Transverse colon (tissue), 4 donors: ENCODE data around the gene EFR3B. TPM values are rescaled to one million over a fixed set of nuclear protein-coding genes. Genes with fewer than 3 reads are reported as not detected.

Experiments used
- DNase-seq: peaks from one replicate; pipeline ENCODE4 v3.0.0-alpha.2; 2019
- H3K27ac ChIP-seq, 4 donors: fragments of 200-600 bp; sonication (generic); 2 replicates each; pipeline ENCODE4 v1.5.1; 2016 to 2018; ENCODE audit warnings: inconsistent platforms in 4 of 4
- H3K27me3 ChIP-seq: fragments of 200-600 bp; sonication (generic); 2 replicates; pipeline ENCODE4 v1.5.1; 2017; ENCODE audit warnings: inconsistent platforms
- H3K36me3 ChIP-seq, 4 donors: fragments of 200-600 bp; sonication (generic); 2 replicates each; pipeline ENCODE4 v1.5.1; 2017 to 2019; ENCODE audit warnings: inconsistent platforms in 4 of 4
- H3K4me1 ChIP-seq, 4 donors: fragments of 200-600 bp; sonication (generic); 2 replicates each; pipeline ENCODE4 v1.5.1; 2017 to 2020; ENCODE audit warnings: inconsistent platforms in 4 of 4
- H3K4me3 ChIP-seq, 4 donors: fragments of 200-600 bp; sonication (generic); 1 replicate in 1 of 4; 2 replicates in 3 of 4; pipeline versions ENCODE4 v1.5.1 to v1.6.1; 2017 to 2019; ENCODE audit warnings: inconsistent platforms in 4 of 4
- H3K9me3 ChIP-seq, 2 donors: fragments of 200-600 bp; sonication (generic); 2 replicates each; pipeline ENCODE4 v1.5.1; 2017 to 2019; ENCODE audit warnings: inconsistent platforms in 2 of 2
- EP300 ChIP-seq: sonication (generic); formaldehyde crosslinking; IDR thresholded peaks from one replicate; pipeline ENCODE4 v1.6.1; 2017; ENCODE audit warnings: antibody characterized with exemption, low read depth
- POLR2A ChIP-seq: fragments of 450-650 bp; IDR thresholded peaks from one replicate; pipeline ENCODE4 v1.6.1; 2016; ENCODE audit warnings: antibody characterized with exemption, mild to moderate bottlenecking, moderate library complexity
- POLR2AphosphoS5 ChIP-seq, 3 donors: sonication (generic); formaldehyde crosslinking; IDR thresholded peaks; one replicate each; pipeline ENCODE4 v1.6.1; 2016; ENCODE audit warnings: antibody characterized with exemption in 3 of 3
- WGBS, 2 donors: methylation state at CpG; one replicate each; pipeline ENCODE4 v1.1.5; 2018; ENCODE audit warnings: low coverage in 1 of 2; 5-methylcytosine and 5-hydroxymethylcytosine counted together
- in situ Hi-C, 4 donors: fragments of 200-750 bp; cut with MboI; loops; one replicate each; pipeline versions ENCODE4 v1.15.0 to v1.15.1; 2017; ENCODE audit warnings: low sequenced_read_pairs in 3 of 4, low pct_ligation_motif_present in 1 of 4, low pct_unique_long_range_greater_than_20kb in 1 of 4
- intact Hi-C: fragments of 100-400 bp; cut with DNase I; formaldehyde crosslinking; loops from one replicate; pipeline ENCODE4 v1.15.1; 2023; ENCODE audit warnings: low total_unique reads
- total RNA-seq, 4 donors: library from RNA; depleted of rRNA; stranded (reverse); fragments of >200 nt; gene quantifications; one replicate each; pipeline ENCODE4 v1.1.0, GENCODE V29; 2016
- TF ChIP-seq, protein P1 (sequence below), 5 experiments: fragments of 200-600 bp in 3 of 5; fragments of 450-650 bp in 2 of 5; sonication (generic) in 3 of 5; IDR thresholded peaks; 1 replicate in 2 of 5; 2 replicates in 3 of 5; pipeline ENCODE4 v1.5.1; 2016 to 2017; ENCODE audit warnings: antibody characterized with exemption in 5 of 5, inconsistent platforms in 3 of 5, mild to moderate bottlenecking in 2 of 5, moderate library complexity in 1 of 5

The EFR3B gene
- total RNA-seq, 4 donors from 2014 or later, result under 0.01 to 1.4 (median 0.70) TPM

DNA sequence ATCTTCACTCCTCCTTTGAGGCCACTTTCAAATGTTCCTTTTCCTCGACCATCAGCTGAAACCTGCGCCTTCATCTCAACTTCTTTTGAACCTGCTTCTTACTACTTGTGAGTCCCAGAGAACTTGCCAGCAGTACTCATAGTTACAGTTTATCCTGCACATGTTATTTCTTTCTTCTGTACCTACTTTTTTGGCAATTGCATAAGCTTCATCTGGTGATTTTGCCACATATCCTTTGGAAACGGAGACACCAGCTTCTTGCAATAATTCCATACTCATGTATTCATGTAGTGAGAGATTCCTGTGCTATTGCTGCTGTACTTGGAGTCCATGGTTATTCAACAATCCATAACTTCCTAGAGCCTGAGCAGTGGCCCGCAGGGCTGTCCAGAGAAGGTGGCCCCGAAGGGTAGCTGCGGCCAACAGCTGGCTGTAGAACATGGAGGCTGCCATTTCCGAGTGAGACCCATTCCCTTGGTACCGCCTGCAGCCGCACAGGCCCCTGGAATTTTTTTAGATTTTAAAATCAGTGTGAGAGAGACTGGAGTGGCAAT, 39.4 kb downstream of the EFR3B start:
- TF ChIP-seq, protein P1, sequence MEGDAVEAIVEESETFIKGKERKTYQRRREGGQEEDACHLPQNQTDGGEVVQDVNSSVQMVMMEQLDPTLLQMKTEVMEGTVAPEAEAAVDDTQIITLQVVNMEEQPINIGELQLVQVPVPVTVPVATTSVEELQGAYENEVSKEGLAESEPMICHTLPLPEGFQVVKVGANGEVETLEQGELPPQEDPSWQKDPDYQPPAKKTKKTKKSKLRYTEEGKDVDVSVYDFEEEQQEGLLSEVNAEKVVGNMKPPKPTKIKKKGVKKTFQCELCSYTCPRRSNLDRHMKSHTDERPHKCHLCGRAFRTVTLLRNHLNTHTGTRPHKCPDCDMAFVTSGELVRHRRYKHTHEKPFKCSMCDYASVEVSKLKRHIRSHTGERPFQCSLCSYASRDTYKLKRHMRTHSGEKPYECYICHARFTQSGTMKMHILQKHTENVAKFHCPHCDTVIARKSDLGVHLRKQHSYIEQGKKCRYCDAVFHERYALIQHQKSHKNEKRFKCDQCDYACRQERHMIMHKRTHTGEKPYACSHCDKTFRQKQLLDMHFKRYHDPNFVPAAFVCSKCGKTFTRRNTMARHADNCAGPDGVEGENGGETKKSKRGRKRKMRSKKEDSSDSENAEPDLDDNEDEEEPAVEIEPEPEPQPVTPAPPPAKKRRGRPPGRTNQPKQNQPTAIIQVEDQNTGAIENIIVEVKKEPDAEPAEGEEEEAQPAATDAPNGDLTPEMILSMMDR (IDR thresholded peaks at IDR 0.05), result no peak
- no peak for TF ChIP-seq POLR2A
- no peak for TF ChIP-seq POLR2AphosphoS5 (IDR thresholded peaks at IDR 0.05)
- TF ChIP-seq EP300, result no peak
- WGBS, 2 donors, result 92 to 100% methylated on average over 2 to 9 of the region's 9 CpGs
- Histone ChIP-seq H3K4me3 (no peak overlapping the region), H3K4me1 (peaks cover 0 to 16% (median 7%) of the 10 kb centered on the region in 4 donors), H3K27me3 (no peaks in the 10 kb centered on the region), H3K27ac (no peak overlapping the region), H3K36me3 (no peaks in the 10 kb centered on the region), H3K9me3 (no peaks in the 10 kb centered on the region)
- no peak for DNase-seq
- intact Hi-C loops (no loop called here), in situ Hi-C loops (no loop called here)

DNA sequence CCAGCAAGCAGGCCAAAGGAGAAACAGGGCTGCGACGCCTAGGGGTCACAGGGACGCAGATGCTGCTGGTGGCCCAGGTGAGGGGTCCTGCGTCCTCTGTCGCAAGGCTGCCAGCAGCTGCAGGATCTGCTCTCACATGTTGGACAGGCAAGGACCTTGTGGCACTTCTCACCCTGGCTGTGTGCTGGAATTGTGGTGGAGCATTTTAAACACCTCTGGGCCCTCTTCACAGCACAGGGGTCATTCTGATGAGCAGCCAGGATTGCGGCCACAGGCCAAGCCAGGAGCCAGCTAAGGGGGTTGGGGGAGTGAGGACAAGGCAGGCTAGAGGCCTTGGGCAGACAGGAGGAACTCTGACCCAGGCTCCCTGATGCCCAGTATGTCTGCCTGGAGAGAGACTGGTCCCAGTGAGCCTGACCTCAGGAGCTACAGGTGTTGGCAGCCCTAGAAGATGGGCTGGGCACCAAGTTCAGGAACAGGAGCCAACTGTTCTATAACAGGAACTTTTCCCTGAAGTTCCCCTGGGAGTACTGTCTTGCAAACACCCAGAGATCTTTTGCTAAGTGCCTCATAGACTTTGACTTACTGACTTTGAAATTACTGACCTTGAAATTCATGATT, 40.2 kb downstream of the EFR3B start:
- Histone ChIP-seq H3K27ac (no peak overlapping the region), H3K27me3 (no peaks in the 10 kb centered on the region), H3K4me1 (peaks cover 0 to 16% (median 7%) of the 10 kb centered on the region in 4 donors), H3K4me3 (no peak overlapping the region), H3K9me3 (no peaks in the 10 kb centered on the region), H3K36me3 (no peaks in the 10 kb centered on the region)
- intact Hi-C loops, result no loop called here
- no peak for DNase-seq
- in situ Hi-C loops, result no loop called here
- 95% methylated on average over 6 of the region's 6 CpGs; no CpG with 5 or more reads in 1 of the 2 donors for WGBS, 2 donors
- TF ChIP-seq, protein P1 (IDR thresholded peaks at IDR 0.05), result no peak
- TF ChIP-seq EP300, result no peak
- TF ChIP-seq POLR2AphosphoS5 (IDR thresholded peaks at IDR 0.05), result no peak

DNA sequence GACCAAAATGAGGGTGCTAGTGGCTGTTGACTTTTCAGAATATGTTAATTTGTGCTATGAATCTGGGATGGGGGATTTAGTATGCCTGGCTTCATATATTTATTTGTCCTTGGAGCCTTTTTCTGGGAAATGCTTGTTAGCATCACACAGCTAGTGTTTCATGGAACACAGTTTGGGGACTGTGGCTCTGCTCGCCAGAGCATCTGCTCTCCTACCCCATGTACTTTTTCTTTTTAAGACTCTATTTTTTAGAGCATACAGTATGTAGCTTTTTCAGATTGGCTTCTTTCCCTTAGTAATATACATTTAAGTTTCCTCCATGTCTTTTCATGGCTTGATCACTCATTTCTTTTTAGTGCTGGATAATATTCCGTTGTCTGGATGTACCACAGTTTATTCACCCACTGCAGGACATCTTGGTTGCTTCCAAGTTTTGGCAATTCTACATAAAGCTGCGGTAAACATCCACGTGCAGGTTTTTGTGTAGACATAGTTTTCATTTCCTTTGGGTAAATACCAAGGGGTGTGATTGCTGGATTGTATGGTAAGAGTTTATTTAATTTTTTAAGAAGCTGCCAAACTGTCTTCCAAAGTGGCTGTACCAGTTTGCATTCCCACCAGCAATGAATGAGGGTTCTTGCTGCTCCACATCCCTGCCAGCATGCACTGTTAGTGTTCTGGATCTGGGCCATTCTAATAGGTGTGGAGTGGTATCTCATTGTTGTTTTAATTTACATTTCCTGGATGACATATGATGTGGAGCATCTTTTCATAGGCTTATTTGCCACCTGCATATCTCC, 44.1 kb downstream of the EFR3B start:
- Histone ChIP-seq H3K4me3 (no peak overlapping the region), H3K9me3 (no peaks in the 10 kb centered on the region), H3K27me3 (no peaks in the 10 kb centered on the region), H3K27ac (no peak overlapping the region), H3K36me3 (no peaks in the 10 kb centered on the region), H3K4me1 (no peaks in the 10 kb centered on the region)
- 86 to 100% methylated on average over 1 to 4 of the region's 4 CpGs for WGBS, 2 donors
- in situ Hi-C loops, result no loop called here
- intact Hi-C loops, result no loop called here
- TF ChIP-seq POLR2AphosphoS5 (IDR thresholded peaks at IDR 0.05) (no peak), POLR2A (no peak), EP300 (no peak)
- TF ChIP-seq, protein P1 (IDR thresholded peaks at IDR 0.05), result no peak
- DNase-seq, result no peak

DNA sequence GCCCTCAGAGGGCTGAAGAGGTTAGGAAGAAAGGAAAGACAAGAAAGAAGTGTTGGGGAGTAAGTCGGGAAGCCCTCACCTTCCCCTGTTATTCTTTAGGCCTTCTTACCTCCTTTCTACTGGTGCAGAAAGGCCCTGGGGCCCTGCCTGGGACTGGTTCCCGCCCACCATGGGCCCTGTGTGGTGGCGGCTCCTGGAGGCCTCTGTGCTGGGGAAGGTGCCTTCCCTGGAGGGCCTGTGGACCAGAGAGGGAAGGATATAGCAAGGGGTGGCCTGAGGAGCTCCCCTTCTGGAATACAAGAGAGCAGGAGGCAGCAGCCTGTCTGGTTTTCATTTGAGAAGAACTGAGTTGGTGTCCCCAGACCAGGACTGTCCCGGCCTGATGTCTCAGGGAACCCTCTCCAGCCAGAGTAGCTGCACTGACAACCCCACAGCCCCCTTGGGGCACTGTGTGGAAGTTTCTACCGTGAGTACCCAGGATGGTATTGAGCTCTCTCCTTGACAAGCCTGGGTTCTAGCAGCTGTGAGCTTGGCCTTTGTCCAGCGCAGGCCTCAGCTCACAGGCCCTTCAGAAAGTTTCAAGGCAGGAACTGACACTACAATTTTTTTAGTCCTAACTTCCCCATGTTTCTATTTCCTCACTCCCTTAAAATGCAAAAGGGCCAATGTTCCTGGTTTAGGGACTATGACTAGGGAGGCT, 47.1 kb downstream of the EFR3B start:
- intact Hi-C loops, result no loop called here

More for the DNA sequence above, 47.1 kb downstream of the EFR3B start:
- no peak for TF ChIP-seq POLR2AphosphoS5 (IDR thresholded peaks at IDR 0.05)
- no peak for TF ChIP-seq EP300
- TF ChIP-seq POLR2A, result no peak
- TF ChIP-seq, protein P1 (IDR thresholded peaks at IDR 0.05), result no peak
- WGBS, 2 donors, result 82 to 100% methylated on average over 1 to 6 of the region's 6 CpGs
- Histone ChIP-seq H3K27me3 (no peaks in the 10 kb centered on the region), H3K27ac (no peak overlapping the region), H3K36me3 (no peaks in the 10 kb centered on the region), H3K4me1 (no peaks in the 10 kb centered on the region), H3K4me3 (no peak overlapping the region), H3K9me3 (no peaks in the 10 kb centered on the region)
- DNase-seq, result no peak
- in situ Hi-C loops, result no loop called here
